Stimulated activated CD4-positive, alpha-beta T cell treated with anti-CD3 and anti-CD28 coated beads, Interleukin-15, amount 100 ng/mL, for 1 hour (primary cell): Measurements from ENCODE around the gene PSEN2.
"Not testable (repeated sequence)": the region's sequence is repeated elsewhere in the genome, so short reads cannot be mapped to it uniquely, and the experiment has no call there.

ENCODE experiments used
- DNase-seq, 2 donors: peaks; one replicate each; pipeline ENCODE4 v3.0.0-alpha.2; 2020; ENCODE audit warnings: low read depth in 1 of 2, low spot score in 1 of 2

The PSEN2 gene

DNA sequence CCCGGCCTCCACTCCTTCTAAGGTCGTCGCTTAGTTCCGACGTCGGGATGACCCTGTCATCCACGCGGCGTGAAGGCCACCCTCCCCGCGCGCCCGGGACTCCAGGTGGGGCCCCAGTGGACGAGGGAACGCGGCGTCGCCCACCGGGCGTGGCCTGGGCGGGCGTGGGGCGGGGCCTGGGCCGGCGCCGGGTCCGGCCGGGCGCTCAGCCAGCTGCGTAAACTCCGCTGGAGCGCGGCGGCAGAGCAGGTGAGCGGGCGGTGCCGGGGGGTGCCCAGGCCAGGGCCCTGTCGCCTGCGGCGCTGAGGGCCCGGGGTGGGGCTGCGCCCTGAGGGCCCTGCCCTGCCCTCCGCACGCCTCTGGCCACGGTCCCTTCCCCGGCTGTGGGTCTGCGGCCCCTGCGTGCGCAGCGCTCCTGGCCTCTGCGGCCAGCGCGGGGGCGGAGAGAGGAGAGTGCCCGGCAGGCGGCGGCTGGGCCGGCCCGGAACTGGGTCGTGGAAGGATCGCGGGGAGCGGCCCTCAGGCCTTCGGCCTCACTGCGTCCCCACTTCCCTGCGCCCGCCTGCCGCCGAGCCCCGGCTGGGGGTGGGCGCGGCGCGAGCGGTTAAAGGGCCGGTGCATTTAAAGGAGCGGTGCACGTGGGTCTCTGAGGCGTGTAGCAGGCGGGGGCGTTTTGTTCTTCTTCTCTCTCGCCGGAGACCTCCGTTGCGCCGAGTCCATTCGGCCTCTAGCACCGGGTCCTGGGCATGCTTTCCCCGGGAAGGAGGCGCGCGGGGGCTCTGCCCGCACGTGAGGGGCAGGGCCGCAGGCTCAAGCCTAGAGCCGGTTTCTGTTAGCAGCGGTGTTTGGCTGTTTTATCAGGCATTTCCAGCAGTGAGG, at the start of gene PSEN2:
Gene PSEN2 (plus strand): TSS at position 216 of the 879 bp plus-strand sequence. CDS start 11,292 bp downstream, outside the sequence.
- DNase-seq = peak; percentile 25 to 49

DNA sequence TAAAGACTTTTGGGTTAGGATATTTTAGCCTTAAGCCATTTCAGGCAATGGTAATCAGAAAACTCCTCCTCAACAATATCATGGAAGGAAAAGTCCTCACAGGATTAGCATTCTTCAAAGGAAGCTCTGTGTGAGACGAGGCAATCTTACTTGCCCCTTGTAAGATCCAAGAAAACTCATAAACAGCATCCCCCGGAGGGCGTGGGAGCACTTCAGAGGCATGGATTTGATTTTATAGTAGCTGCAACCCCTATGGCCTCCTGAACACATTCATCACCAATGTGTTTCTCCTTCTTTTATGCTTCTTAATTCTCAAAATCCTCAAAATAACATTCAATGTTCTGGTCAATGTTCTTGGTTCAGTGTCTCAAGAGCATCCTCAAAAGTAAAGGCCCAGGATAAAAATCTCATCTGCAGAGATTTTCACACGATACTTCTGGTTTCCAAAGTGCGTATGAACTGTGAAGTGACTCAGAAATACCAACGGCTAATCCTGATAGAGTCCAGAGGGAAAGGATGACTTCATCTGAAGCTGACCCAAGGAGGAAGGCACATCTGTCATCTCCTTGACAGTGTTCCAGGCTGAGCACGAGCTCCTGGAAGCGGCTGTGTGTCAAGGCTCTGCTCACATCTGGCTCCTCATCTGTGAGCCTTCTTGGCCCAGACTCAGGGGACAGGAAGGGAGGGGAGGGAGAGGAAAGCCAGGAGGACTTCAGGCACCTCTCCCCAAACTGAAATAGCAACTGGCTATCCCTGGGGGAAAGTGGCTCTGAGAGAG, 49.3 kb upstream of the PSEN2 start:
- DNase-seq = no peak

DNA sequence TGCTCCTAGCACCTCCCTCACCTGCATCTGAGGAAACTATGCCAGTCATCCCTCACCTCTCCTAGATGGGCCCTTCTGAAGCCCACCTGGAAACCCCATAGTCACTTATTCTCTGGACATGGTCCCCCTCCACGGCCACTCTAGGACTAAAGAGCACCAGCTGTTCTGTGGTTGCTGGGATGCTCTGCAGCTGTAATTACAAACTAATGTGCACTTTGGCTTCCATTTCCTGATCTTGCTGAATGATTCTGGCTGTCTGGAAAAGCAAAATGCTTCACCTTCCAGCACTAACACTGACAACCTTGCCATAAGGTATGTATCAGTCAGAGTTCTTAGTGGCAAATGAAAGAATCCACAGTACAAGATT, 48.7 kb upstream of the PSEN2 start:
- DNase-seq = no peak

DNA sequence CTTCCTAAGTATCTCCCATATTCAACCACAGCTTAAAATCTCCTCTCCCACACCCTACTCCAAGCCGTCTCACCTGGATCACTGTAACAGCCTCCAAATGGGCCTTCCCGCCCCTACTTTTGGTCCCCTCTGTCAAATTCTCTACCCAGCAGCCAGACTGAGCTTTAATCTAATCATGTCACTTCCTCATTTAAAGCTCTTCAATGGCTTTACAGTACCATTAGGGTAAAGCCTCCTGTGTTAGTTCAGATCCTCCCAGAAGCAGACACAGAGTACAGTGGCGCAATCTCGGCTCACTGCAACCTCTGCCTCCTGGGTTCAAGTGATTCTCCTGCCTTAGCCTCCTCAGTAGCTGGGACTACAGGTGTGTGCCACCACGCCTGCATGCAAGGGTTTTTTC, 46.8 kb upstream of the PSEN2 start:
- DNase-seq = no peak

DNA sequence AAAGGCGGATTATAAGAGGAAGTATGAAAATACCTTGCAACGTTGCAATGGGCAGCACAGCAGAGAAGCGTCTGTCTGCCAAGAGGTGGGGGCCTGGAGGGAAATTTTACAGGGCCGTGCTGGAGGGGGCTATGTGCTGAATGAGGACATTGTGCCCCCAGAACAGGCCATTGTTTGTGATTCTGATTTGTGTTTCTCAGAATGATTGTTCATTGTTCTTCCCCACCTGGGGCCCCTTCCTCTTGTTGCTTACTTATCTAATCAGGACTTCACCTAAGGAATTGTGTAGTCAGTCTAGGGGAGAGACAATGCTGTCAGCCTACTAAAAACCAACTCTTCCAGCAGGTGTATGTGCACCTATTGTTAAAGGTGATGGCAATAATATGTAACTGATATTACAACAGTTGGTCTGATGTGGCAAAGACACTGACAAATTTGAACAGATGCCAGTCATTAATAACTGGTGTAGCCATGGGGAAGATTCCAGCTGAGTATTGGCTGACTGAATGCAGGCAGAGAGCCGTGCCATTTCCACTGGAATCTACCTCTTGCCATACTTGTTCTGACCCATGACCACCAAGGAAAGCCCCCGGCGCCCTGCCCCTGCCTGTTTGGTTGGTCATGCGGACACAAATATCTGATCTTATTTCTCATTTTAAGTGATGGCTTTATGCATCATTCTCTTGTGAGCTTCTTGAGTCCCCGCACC, 45.2 kb upstream of the PSEN2 start:
- DNase-seq = no peak

DNA sequence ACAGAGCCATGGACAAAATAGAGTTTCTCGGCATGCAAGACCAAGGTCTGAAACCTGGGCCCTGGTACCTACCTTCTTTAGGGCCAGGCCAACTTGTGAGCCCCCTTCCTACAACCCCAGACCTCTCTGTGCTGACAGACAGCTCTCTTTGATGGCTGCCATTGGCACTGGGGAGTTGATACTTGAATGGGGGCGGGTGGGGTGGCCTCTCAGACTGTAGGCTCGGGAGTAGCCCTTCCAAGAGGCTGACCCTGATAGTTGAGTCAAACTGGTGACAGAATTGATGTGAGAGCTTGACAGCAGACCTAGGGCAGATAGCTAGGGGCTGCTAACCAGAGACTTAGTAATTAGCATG, 44.7 kb upstream of the PSEN2 start:
- no peak for DNase-seq

DNA sequence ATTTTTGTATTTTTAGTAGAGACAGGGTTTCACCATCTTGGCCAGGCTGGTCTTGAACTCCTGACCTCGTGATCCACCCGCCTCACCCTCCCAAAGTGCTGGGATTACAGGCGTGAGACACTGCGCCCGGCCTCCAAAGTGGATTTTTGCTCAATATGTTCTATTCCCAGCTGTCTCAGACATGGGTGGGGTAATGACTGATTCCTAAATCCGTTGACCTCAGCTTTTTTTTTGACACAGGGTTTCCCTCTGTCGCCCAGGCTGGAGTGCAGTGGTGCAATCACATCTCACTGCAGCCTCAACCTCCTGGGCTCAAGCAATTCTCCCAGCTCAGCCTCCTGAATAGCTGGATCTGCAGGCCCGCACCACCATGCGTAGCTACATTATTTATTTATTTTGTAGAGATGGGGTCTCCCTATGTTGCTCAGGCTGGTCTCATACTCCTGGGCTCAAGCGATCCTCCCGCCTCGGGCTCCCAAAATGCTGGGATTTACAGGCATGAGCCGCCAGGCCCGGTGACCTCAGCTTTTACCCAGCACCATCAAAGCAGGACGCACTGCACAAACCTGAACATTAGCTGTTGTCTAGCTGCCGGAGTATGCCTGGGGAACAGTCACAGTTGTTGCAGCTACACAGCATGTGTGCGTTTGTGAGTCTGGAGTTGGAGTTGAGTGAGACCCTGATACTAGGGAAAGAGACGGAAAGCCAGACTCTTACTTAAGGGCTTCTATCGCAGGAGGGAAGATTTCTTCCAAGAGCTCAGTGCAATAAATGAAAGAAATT, 43.7 kb upstream of the PSEN2 start:
- DNase-seq = no peak

DNA sequence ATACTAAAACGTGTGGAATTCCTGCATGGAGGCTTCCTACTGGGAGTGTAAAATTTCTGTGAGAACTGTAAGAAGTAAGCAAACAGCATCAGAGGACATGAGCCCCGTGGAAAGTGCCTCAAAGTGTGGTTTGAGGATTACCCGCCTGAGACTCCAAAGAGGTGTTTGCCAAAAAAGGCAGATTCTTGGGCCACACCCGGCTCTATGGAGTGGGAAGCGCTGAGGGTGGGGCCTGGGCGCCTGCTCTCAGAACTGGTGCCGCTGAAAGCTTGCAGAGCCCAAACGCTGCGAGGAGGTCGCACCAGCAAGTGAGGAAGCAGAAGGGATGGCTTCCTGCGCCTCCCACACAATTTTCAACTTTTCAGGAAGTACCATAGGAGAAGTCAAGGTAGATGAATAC, 43.0 kb upstream of the PSEN2 start:
- DNase-seq = peak in 1 of 2 donors; percentile 10

DNA sequence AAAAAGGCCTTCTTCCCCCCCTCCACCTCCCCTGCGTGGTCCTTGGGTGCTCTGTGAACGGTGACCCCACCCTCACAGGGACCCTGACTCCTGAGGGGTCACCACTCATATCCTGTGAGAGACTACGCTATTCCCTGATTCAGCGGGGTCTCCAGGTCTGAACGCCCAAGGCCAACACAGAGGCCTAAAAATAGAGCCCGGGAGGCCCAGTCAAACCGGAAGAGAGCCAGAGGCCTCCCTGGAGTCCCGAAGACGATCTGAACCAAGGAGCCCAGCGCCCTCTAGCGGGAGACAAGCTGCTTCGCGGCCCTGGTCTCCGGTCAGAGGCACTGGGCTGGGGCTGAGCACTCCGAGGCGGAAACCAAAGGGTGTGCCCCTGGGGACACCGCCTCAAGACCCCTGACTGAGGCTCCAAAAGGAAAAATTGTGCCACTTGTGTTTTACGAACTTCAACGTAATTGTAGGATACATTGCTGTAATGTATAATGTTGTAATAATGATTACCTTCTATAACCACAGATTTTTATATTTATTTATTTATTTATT, 42.4 kb upstream of the PSEN2 start:
- peak; percentile 86 to 88 for DNase-seq

DNA sequence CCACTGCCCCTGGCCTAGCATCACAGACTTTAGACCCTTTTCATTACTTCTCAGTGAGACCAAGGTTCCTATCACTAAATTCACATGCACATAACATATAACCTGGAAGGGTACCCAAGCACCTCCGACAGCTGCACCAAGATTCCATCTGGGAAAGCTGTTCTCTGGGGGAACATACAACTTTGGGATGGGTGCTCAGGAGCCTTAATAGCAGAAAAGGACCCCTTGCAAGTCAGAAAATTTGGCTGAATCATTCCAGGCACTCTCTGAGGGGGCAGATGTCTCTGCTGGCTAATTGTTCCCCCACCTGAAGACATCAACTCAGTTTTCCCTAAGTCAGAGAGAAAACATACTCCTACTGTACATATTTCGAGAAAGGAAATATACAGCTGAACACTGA, 41.3 kb upstream of the PSEN2 start:
- DNase-seq = no peak

DNA sequence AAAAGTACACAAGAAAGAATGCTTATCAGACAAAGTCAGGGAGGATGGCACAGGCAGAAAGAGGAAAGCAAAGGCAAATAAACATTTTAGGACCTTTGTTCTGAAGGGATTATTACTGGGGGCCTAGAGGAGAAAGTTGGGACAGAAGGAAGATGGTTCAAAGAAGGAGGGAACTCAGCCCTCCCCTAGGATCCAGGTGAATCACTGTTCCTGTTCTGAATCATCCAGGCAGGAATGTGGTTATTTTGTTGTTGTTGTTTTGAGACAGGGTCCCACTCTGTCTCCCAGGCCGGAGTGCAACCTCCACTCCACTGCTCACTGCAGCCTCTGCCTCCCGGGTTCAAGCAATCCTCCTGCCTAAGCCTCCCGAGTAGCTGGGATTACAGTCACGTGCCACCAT, 38.5 kb upstream of the PSEN2 start:
- DNase-seq = no peak

DNA sequence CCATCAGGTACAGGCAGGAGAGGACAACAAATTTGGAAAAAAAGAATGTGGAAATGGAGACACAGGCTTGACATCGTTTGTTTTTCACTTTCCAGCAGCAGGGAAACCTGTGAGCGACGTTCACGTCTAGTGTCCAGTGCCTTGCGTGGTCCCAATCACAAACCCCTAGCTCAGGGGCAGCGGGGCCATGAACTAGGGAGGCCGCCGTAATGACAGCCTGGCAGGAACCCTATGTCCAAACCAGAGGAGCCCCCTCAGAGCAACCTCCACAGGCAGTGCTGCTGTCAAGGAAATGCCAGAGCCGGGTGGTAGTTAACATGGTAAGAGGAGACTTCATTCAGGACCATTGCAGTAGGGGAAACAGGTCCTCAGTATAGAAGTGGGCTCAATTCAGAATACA, 37.8 kb upstream of the PSEN2 start:
- no peak for DNase-seq

DNA sequence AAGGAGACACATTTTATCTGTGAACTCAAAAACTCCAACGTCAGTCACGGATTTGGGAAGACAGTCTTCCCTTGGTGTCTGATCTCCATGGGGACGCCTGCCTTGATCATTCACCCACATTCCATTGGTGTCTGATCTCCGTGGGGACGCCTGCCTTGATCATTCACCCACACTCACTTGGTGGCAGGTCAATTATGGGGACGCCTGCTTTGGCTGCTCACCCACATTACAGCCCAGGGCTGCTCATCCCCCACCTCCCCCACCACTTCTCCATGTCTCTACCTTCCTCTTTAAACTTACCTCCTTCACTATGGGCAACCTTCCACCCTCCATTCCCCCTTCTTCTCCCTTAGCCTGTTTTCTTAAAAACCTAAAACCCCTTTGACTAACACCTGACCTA, 36.2 kb upstream of the PSEN2 start:
- not testable (repeated sequence) for DNase-seq

DNA sequence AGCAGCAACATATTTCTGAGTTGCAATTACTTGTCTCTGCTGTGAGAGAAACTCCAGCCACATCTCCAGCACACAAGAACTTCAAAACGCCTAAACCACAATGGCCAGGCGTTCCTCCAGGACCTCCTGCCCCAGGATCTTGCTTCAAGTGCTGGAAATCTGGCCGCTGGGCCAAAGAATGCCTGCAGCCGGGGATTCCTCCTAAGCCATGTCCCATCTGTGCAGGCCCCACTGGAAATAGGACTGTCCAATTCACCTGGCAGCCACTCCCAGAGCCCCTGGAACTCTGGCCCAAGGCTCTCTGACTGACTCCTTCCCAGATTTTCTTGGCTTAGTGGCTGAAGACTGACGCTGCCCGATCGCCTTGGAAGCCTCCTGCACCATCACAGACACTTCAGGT, 35.0 kb upstream of the PSEN2 start:
- DNase-seq = not testable (repeated sequence)

DNA sequence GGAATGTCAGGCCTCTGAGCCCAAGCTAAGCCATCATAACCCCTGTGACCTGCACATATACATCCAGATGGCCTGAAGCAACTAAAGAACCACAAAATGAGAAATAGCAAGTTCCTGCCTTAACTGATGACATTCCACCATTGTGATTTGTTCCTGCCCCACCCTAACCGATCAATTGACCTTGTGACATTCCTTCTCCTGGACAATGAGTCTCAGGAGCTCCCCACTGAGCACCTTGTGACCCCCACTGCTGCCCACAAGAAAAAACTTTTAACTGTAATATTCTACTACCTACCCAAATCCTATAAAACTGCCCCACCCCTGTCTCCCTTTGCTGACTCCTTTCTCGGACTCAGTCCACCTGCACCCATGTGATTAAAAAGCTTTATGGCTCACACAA, 32.5 kb upstream of the PSEN2 start:
- DNase-seq = not testable (repeated sequence)

DNA sequence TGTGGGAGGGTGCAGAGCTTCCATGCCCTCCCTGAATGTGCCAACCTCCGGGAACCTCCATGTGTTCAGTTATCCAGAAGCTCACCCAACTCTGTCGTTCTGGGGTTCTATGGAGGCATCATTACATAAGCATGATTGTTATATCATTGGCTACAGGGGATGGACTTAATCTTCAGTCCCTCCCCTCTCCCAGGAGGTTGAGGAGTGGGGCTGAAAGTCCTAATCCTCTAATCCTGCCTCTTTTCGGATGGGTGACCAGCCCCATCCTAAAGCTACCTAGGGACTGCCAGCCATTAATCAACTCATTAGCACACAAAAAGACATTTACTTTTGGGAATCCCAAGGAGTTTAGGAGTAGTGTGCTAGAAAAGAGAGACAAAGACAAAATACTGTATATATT, 32.0 kb upstream of the PSEN2 start:
- no peak for DNase-seq

DNA sequence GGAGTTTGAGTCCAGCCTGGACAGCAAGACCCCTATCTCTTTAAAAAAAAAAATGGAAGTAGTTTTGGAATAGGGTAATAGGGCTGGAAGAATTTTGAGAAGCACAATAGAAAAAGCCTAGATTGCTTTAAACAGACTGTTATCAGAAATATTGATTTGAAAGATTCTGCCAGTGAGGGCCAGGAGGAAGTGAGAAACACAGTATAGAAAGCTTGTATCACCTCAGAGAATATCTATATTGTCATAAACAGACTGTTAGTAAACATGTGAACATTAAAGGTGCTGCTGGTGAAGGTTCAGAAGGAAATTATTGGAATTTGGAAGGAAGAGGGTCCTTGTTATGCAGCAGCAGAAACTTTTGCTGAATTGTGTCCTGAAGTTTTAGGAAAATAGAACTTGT, 24.8 kb upstream of the PSEN2 start:
- no peak for DNase-seq

DNA sequence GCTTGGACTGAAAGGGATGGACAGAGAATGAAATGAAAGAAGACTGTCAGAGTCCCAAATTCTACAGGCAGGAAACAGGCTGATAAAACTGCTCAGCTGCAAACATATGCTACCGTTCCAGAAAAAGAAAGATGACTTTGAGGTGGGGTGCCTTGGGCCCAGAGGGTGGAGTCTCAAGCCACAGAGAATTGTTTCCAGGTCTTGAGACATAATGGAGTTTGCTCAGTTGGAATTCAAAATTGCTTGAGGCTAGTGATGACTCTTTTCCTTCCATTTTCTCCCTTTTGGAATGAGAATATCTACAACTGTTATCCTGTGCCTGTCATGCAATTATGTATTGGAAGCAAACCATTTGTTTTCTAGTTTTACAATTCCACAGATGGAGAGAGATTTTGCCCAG, 23.6 kb upstream of the PSEN2 start:
- DNase-seq = no peak

DNA sequence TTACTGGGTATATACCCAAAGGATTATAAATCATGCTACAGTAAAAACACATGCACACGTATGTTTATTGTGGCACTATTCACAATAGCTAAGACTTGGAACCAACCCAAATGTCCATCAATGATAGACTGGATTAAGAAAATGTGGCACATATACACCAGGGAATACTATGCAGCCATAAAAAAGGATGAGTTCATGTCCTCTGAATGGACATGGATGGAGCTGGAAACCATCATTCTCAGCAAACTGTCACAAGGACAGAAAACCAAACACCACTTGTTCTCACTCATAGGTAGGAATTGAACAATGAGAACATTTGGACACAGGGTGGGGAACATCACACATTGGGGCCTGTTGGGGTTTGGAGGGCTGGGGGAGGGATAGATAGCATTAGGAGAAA, 15.9 kb upstream of the PSEN2 start:
- DNase-seq = not testable (repeated sequence)

DNA sequence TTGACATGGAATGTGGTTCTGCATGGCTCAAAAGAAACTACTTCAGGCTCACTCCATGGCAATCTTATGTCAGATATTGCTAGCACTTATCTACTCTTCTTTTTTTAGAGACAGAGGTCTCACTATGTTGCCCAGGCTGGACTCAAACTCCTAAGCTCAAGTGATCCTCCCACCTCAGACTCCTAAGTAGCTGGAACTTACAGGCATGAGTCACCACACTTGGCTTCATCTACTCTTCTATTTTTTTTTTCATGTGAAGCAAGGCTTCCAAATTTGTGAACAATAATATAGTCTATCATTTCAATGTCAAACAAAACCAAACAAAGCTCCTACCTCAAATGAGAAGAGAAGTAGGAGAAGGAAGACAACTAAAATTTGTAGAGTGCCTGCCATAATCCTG, 7.5 kb upstream of the PSEN2 start:
- DNase-seq = no peak

DNA sequence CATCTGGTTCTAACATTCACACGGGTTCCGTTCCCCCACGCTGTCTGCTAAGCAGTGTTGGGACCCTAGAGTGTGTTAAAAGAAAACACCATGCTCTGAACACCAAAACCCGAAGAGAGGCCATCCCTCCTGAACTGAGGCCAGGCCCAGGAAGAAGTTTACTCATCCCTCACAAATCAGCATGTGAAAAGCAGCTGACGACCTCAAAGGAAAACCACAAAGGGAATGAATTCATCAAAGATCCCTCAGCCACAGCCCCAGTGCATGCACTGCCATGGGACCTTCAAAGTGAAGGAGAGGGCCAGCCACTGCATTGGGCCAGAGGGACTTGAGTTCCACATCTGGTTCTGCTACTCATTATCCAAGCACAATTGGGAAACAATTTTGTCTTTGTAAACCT, 7.0 kb upstream of the PSEN2 start:
- DNase-seq = no peak
